GM12878 (cell line): Measurements from ENCODE around the gene CBLB. TPM values are rescaled to one million over a fixed set of nuclear protein-coding genes. Genes with fewer than 3 reads are reported as not detected.

ENCODE experiments used
- BMI1 ChIP-seq: fragments of 450-650 bp; IDR thresholded peaks from 2 replicates; pipeline ENCODE4 v1.6.1; 2016; ENCODE audit warnings: mild to moderate bottlenecking, moderate library complexity, borderline replicate concordance
- CBX5 ChIP-seq: sonication (generic); IDR thresholded peaks from 2 replicates; pipeline ENCODE4 v1.6.1; 2016; ENCODE audit warnings: low read depth, moderate library complexity, mild to moderate bottlenecking, inconsistent platforms
- CEBPZ ChIP-seq: fragments of 150-350 bp; IDR thresholded peaks from 2 replicates; pipeline ENCODE4 v1.6.1; 2016; ENCODE audit warnings: low read depth, low read length
- E2F4 ChIP-seq: IDR thresholded peaks from 2 replicates; pipeline ENCODE4 v1.6.1; 2012; ENCODE audit warnings: low read depth, low read length, improper control_type of control experiment
- FOXM1 ChIP-seq: IDR thresholded peaks from 2 replicates; pipeline ENCODE4 v1.6.1; 2012; ENCODE audit warnings: low read depth, mild to moderate bottlenecking, inconsistent platforms, low read length, moderate library complexity
- HDAC2 ChIP-seq: fragments of 200-600 bp; sonication (generic); IDR thresholded peaks from 2 replicates; pipeline ENCODE4 v1.6.1; 2017
- HDGF ChIP-seq: fragments of 450-650 bp; IDR thresholded peaks from 2 replicates; pipeline ENCODE4 v1.6.1; 2016; ENCODE audit warnings: antibody characterized with exemption
- IRF4 ChIP-seq: IDR thresholded peaks from 2 replicates; pipeline ENCODE4 v1.6.1; 2011; ENCODE audit warnings: low read depth, low read length
- MEF2A ChIP-seq: IDR thresholded peaks from 2 replicates; pipeline ENCODE4 v1.6.1; 2011; ENCODE audit warnings: low read depth, mild to moderate bottlenecking, low read length, moderate library complexity; ENCODE audit not compliant: insufficient read depth
- MTA3 ChIP-seq: IDR thresholded peaks from 2 replicates; pipeline ENCODE4 v1.6.1; 2012; ENCODE audit warnings: low read length, inconsistent platforms, borderline replicate concordance
- RCOR1 ChIP-seq: conservative IDR thresholded peaks from 2 replicates; pipeline ENCODE4 v1.6.1; 2012; ENCODE audit warnings: low read depth, low read length, improper control_type of control experiment
- RUNX3 ChIP-seq: IDR thresholded peaks from 2 replicates; pipeline ENCODE4 v1.6.1; 2012; ENCODE audit warnings: low read length, inconsistent platforms
- SMAD1 ChIP-seq: fragments of 450-650 bp; IDR thresholded peaks from 2 replicates; pipeline ENCODE4 v1.6.1; 2018; ENCODE audit warnings: mild to moderate bottlenecking, low read depth; ENCODE audit not compliant: partially characterized antibody
- STAT1 ChIP-seq: fragments of 450-650 bp; conservative IDR thresholded peaks from 2 replicates; pipeline ENCODE4 v1.6.1; 2014; ENCODE audit warnings: antibody characterized with exemption, mild to moderate bottlenecking
- ZBED1 ChIP-seq: IDR thresholded peaks from 2 replicates; pipeline ENCODE4 v1.6.1; 2016; ENCODE audit warnings: borderline replicate concordance
- ZNF384 ChIP-seq: IDR thresholded peaks from 2 replicates; pipeline ENCODE4 v1.6.1; 2012; ENCODE audit warnings: low read depth, mild to moderate bottlenecking, low read length, improper control_type of control experiment, borderline replicate concordance
- polyA plus RNA-seq, 11 experiments: library from polyadenylated mRNA; depleted of rRNA in 4 of 11; unstranded in 6 of 11; stranded (reverse) in 5 of 11; fragments of >200 nt; fragmentation: Nextera tagmentation in 4 of 11; fragmentation: Illumina TruSeq in 1 of 11; extraction: Ambion mirVana in 4 of 11; extraction: Trizol in 1 of 11; gene quantifications; 1 replicate in 1 of 11; 2 replicates in 10 of 11; pipeline versions ENCODE4 v1.2.1 to v1.2.3, GENCODE V29; 2011 to 2016; ENCODE audit warnings: inconsistent platforms in 2 of 11, missing spikeins in 2 of 11, low read depth in 1 of 11
- total RNA-seq, 4 experiments: library from RNA; depleted of rRNA in 3 of 4; stranded (reverse); fragments of >200 nt in 3 of 4; fragmentation: Illumina TruSeq in 1 of 4; extraction: Trizol in 1 of 4; gene quantifications; 2 replicates each; pipeline versions ENCODE4 v1.2.1 to v1.2.3, GENCODE V29; 2013 to 2021
- TF ChIP-seq, protein P1 (sequence below): IDR thresholded peaks from 2 replicates; pipeline ENCODE4 v1.6.1; 2012; ENCODE audit warnings: improper control_type of control experiment, low read depth, low read length; ENCODE audit not compliant: insufficient replicate concordance
- TF ChIP-seq, protein P2 (sequence below): fragments of 450-650 bp; conservative IDR thresholded peaks from 2 replicates; pipeline ENCODE4 v1.6.1; 2017; ENCODE audit warnings: mild to moderate bottlenecking, moderate library complexity

Gene CBLB
- total and polyA plus RNA-seq, 10 of the 15 experiments (the other 5 are each of a cell fraction or from before 2014, with no cell fraction given), result 17.2 to 107 (median 41.9) TPM

- TF ChIP-seq IRF4 (0 out of 2 replicates have a peak, but pooled peaks have one; percentile 40), BMI1 (0 out of 2 replicates have a peak, but pooled peaks have one; percentile 22), MEF2A (0 out of 2 replicates have a peak, but pooled peaks have one; percentile 41), RCOR1 (no peak), HDAC2 (no peak), RUNX3 (peak; percentile 47; the same call in 1 of the 2 replicates), CEBPZ (no peak), HDGF (no peak), ZNF384 (peak; percentile 71; the same call in 1 of the 2 replicates), MTA3 (no peak), SMAD1 (peak; percentile 83), STAT1 (no peak), E2F4 (no peak), CBX5 (peak; percentile 47; the same call in 1 of the 2 replicates), FOXM1 (peak; percentile 74; the same call in 1 of the 2 replicates), ZBED1 (peak; percentile 87; the same call in 1 of the 2 replicates)
- TF ChIP-seq, protein P1, sequence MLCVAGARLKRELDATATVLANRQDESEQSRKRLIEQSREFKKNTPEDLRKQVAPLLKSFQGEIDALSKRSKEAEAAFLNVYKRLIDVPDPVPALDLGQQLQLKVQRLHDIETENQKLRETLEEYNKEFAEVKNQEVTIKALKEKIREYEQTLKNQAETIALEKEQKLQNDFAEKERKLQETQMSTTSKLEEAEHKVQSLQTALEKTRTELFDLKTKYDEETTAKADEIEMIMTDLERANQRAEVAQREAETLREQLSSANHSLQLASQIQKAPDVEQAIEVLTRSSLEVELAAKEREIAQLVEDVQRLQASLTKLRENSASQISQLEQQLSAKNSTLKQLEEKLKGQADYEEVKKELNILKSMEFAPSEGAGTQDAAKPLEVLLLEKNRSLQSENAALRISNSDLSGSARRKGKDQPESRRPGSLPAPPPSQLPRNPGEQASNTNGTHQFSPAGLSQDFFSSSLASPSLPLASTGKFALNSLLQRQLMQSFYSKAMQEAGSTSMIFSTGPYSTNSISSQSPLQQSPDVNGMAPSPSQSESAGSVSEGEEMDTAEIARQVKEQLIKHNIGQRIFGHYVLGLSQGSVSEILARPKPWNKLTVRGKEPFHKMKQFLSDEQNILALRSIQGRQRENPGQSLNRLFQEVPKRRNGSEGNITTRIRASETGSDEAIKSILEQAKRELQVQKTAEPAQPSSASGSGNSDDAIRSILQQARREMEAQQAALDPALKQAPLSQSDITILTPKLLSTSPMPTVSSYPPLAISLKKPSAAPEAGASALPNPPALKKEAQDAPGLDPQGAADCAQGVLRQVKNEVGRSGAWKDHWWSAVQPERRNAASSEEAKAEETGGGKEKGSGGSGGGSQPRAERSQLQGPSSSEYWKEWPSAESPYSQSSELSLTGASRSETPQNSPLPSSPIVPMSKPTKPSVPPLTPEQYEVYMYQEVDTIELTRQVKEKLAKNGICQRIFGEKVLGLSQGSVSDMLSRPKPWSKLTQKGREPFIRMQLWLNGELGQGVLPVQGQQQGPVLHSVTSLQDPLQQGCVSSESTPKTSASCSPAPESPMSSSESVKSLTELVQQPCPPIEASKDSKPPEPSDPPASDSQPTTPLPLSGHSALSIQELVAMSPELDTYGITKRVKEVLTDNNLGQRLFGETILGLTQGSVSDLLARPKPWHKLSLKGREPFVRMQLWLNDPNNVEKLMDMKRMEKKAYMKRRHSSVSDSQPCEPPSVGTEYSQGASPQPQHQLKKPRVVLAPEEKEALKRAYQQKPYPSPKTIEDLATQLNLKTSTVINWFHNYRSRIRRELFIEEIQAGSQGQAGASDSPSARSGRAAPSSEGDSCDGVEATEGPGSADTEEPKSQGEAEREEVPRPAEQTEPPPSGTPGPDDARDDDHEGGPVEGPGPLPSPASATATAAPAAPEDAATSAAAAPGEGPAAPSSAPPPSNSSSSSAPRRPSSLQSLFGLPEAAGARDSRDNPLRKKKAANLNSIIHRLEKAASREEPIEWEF, result peak; percentile 76
- TF ChIP-seq, protein P2, sequence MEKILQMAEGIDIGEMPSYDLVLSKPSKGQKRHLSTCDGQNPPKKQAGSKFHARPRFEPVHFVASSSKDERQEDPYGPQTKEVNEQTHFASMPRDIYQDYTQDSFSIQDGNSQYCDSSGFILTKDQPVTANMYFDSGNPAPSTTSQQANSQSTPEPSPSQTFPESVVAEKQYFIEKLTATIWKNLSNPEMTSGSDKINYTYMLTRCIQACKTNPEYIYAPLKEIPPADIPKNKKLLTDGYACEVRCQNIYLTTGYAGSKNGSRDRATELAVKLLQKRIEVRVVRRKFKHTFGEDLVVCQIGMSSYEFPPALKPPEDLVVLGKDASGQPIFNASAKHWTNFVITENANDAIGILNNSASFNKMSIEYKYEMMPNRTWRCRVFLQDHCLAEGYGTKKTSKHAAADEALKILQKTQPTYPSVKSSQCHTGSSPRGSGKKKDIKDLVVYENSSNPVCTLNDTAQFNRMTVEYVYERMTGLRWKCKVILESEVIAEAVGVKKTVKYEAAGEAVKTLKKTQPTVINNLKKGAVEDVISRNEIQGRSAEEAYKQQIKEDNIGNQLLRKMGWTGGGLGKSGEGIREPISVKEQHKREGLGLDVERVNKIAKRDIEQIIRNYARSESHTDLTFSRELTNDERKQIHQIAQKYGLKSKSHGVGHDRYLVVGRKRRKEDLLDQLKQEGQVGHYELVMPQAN, result no peak
Observed at GRCh38 chr3:105826778-105827634, 41.8 kb downstream of the CBLB start (continued).
